SU-DHL-6 (cell line): ENCODE data around the gene CLCNKB.

Experiments used
- H2AFZ ChIP-seq: fragments of 200-600 bp; sonication (generic); 2 replicates; pipeline ENCODE4 v1.6.1; 2014; ENCODE audit warnings: low read depth, mild to moderate bottlenecking, moderate library complexity, mixed read lengths, antibody characterized with exemption, low read length; ENCODE audit not compliant: severe bottlenecking
- H3F3A ChIP-seq: fragments of 200-600 bp; shearing (Covaris generic); 2 replicates; pipeline ENCODE4 v1.6.0; 2016; ENCODE audit warnings: antibody characterized with exemption, mild to moderate bottlenecking; ENCODE audit not compliant: insufficient read depth
- H3K27ac ChIP-seq: fragments of 200-600 bp; sonication (generic); 2 replicates; pipeline ENCODE4 v1.5.1; 2016; ENCODE audit warnings: low read depth, mild to moderate bottlenecking, low read length, moderate library complexity, mixed read lengths
- H3K27me3 ChIP-seq: fragments of 200-600 bp; sonication (generic), shearing (Covaris generic); 2 replicates; pipeline ENCODE4 v1.6.0; 2014; ENCODE audit warnings: mild to moderate bottlenecking, low read length
- H3K36me3 ChIP-seq: fragments of 200-600 bp; sonication (generic); 2 replicates; pipeline ENCODE4 v1.6.1; 2014; ENCODE audit warnings: mild to moderate bottlenecking, low read length, mixed read lengths
- H3K4me2 ChIP-seq: fragments of 300-600, 200-600 bp; shearing (Covaris generic), sonication (generic); 2 replicates; pipeline ENCODE4 v1.6.0; 2014; ENCODE audit warnings: low read length, low read depth, mild to moderate bottlenecking; ENCODE audit not compliant: poor library complexity, severe bottlenecking
- H3K4me3 ChIP-seq: fragments of 200-600 bp; sonication (generic); 2 replicates; pipeline ENCODE4 v1.5.1; 2014; ENCODE audit warnings: antibody characterized with exemption, low read length, mild to moderate bottlenecking, mixed read lengths; ENCODE audit not compliant: insufficient read depth, poor library complexity, severe bottlenecking
- H3K79me2 ChIP-seq: fragments of 200-600 bp; sonication (generic); 2 replicates; pipeline ENCODE4 v1.6.1; 2014; ENCODE audit warnings: mild to moderate bottlenecking, low read length, moderate library complexity; ENCODE audit not compliant: insufficient read depth
- H3K9ac ChIP-seq: fragments of 200-600 bp; sonication (generic); 2 replicates; pipeline ENCODE4 v1.7.0; 2014; ENCODE audit warnings: mild to moderate bottlenecking, low read length
- H3K9me2 ChIP-seq: fragments of 200-600 bp; sonication (generic); replicated peaks from 2 replicates; pipeline ENCODE4 v1.6.1; 2014; ENCODE audit warnings: low read length; ENCODE audit not compliant: insufficient read depth
- H3K9me3 ChIP-seq: fragments of 200-600 bp; sonication (generic); 2 replicates; pipeline ENCODE4 v1.6.1; 2014; ENCODE audit warnings: low read length, mixed read lengths; ENCODE audit not compliant: insufficient read depth
- H4K20me1 ChIP-seq: fragments of 200-600 bp; sonication (generic); 2 replicates; pipeline ENCODE4 v1.6.1; 2014; ENCODE audit warnings: low read depth, mild to moderate bottlenecking, antibody characterized with exemption, low read length, moderate library complexity, mixed read lengths
- CTCF ChIP-seq: fragments of 200-600 bp; sonication (generic); IDR thresholded peaks from one replicate; pipeline ENCODE4 v1.5.1; 2017; ENCODE audit warnings: antibody characterized with exemption, mild to moderate bottlenecking, low read length, moderate library complexity; ENCODE audit not compliant: insufficient read depth, poor library complexity, severe bottlenecking
- EZH2phosphoT487 ChIP-seq: fragments of 200-600 bp; sonication (generic), shearing (Covaris generic); conservative IDR thresholded peaks from 2 replicates; pipeline ENCODE4 v1.6.1; 2018; ENCODE audit warnings: mild to moderate bottlenecking, antibody characterized with exemption, low read length, moderate library complexity, mixed read lengths

The CLCNKB gene

GRCh38 chr1:16017461-16018303 is 25.9 kb upstream of the CLCNKB start, which contains the start of gene HSPB7:
TSS of gene HSPB7 (minus strand) at chr1:16018043. CDS start at chr1:16017963, 80 bp downstream.
- Histone ChIP-seq H3K9me2 (no peaks in the 10 kb centered on the region), H3K27ac (no peak within 1 kb of the TSS), H3K4me2 (no peak within 1 kb of the TSS), H3K36me3 (no peaks in the 10 kb centered on the region), H2AFZ (no peak within 1 kb of the TSS), H3K27me3 (no peaks in the 10 kb centered on the region), H3K79me2 (no peaks in the 10 kb centered on the region), H3K9ac (no peak within 1 kb of the TSS), H3K4me3 (no peak within 1 kb of the TSS), H3F3A (no peaks in the 10 kb centered on the region), H3K9me3 (no peaks in the 10 kb centered on the region), H4K20me1 (no peaks in the 10 kb centered on the region)
- no peak for TF ChIP-seq EZH2phosphoT487
- no peak for TF ChIP-seq CTCF

- Histone ChIP-seq H3K27ac (no peak overlapping the region), H3K9me2 (no peaks in the 10 kb centered on the region), H3K9me3 (no peaks in the 10 kb centered on the region), H3K4me2 (no peak overlapping the region), H3K79me2 (no peaks in the 10 kb centered on the region), H3K4me3 (no peak overlapping the region), H3K36me3 (no peaks in the 10 kb centered on the region), H3K27me3 (no peaks in the 10 kb centered on the region), H4K20me1 (no peaks in the 10 kb centered on the region), H3K9ac (no peak overlapping the region), H2AFZ (no peak overlapping the region), H3F3A (no peaks in the 10 kb centered on the region)
- no peak for TF ChIP-seq EZH2phosphoT487
- no peak for TF ChIP-seq CTCF
Measured at GRCh38 chr1:16018308-16018707, 25.3 kb upstream of the CLCNKB start.

GRCh38 chr1:16018749-16019643 is 24.6 kb upstream of the CLCNKB start:
- H3K9ac ChIP-seq: no peak overlapping the region

More at GRCh38 chr1:16018749-16019643, 24.6 kb upstream of the CLCNKB start:
- H3K4me3 ChIP-seq: no peak overlapping the region
- H3K27me3 ChIP-seq: no peaks in the 10 kb centered on the region
- no peak overlapping the region for H2AFZ ChIP-seq
- H4K20me1 ChIP-seq: no peaks in the 10 kb centered on the region
- TF ChIP-seq EZH2phosphoT487 (no peak), CTCF (no peak)
- H3K9me3 ChIP-seq: no peaks in the 10 kb centered on the region
- no peaks in the 10 kb centered on the region for H3K79me2 ChIP-seq
- H3K27ac ChIP-seq: no peak overlapping the region
- no peaks in the 10 kb centered on the region for H3K36me3 ChIP-seq
- H3K9me2 ChIP-seq: no peaks in the 10 kb centered on the region
- no peak overlapping the region for H3K4me2 ChIP-seq
- no peaks in the 10 kb centered on the region for H3F3A ChIP-seq
